Muscle of leg (tissue), 11 donors: ENCODE data around the gene EEF1AKMT3. TPM values are rescaled to one million over a fixed set of nuclear protein-coding genes. Genes with fewer than 3 reads are reported as not detected.

Experiments used
- DNase-seq: peaks from one replicate; pipeline ENCODE4 v3.0.0; 2013
- H3K27ac ChIP-seq: one replicate; pipeline ENCODE4 v1.5.1; 2013; ENCODE audit warnings: mild to moderate bottlenecking, low read length, control low read depth
- H3K27me3 ChIP-seq: one replicate; pipeline ENCODE4 v1.6.1; 2013; ENCODE audit warnings: low read length; ENCODE audit not compliant: control insufficient read depth, insufficient read depth
- H3K36me3 ChIP-seq: one replicate; pipeline ENCODE4 v1.6.1; 2013; ENCODE audit warnings: low read length; ENCODE audit not compliant: control insufficient read depth, insufficient read depth
- H3K4me1 ChIP-seq: one replicate; pipeline ENCODE4 v1.6.1; 2013; ENCODE audit warnings: low read length; ENCODE audit not compliant: control insufficient read depth, insufficient read depth
- H3K4me3 ChIP-seq: one replicate; pipeline ENCODE4 v1.5.1; 2013; ENCODE audit warnings: low read length, control low read depth
- H3K9me3 ChIP-seq: replicated peaks from 2 replicates; pipeline ENCODE4 v1.6.1; 2013; ENCODE audit warnings: low read depth, low read length; ENCODE audit not compliant: control insufficient read depth
- WGBS: methylation state at CpG from one replicate; pipeline ENCODE4 v1.1.5; 2013; ENCODE audit warnings: missing lambda C conversion rate; ENCODE audit not compliant: insufficient coverage; 5-methylcytosine and 5-hydroxymethylcytosine counted together
- polyA plus RNA-seq, 8 donors: library from polyadenylated mRNA; unstranded; fragments of 120-200 nt; gene quantifications; one replicate each; pipeline versions ENCODE4 v1.2.1 to v1.2.3, GENCODE V29; 2013; ENCODE audit warnings: inconsistent platforms in 1 of 8, low replicate concordance in 1 of 8; ENCODE audit not compliant: insufficient read length in 8 of 8, insufficient read depth in 1 of 8
- total RNA-seq: library from RNA; stranded (reverse); fragments of 120-200 nt; gene quantifications from one replicate; pipeline ENCODE4 v1.2.4, GENCODE V29; 2013

Gene EEF1AKMT3
- total and polyA plus RNA-seq, 9 donors, result 3.9 to 8.7 (median 6.9) TPM

DNA sequence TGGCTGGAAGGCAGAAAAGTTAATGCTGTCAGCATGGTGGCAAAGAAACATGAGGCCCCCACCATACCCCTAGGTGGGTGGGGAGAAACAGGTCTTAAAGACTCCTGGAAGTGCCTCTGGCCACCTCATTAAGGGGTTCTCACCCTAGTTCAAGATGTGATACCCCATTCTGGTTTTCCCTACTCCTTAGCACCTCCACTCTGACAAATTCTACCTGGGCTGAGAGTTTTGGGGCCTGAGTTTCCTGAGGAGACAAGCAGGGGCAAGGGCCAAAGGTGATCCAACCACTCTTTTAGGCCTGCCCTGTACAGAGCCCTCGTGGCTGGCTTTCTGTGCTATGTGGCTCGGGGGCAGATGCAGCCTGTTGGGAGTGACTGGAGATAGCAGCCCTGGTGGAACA, 54.0 kb downstream of the EEF1AKMT3 start:
- 96% methylated on average over 2 of the region's 2 CpGs for WGBS
- H3K36me3 ChIP-seq, result peaks cover 93% of the 10 kb centered on the region
- H3K27ac ChIP-seq, result no peak overlapping the region
- DNase-seq, result no peak
- no peaks in the 10 kb centered on the region for H3K27me3 ChIP-seq
- peaks cover 16% of the 10 kb centered on the region for H3K4me1 ChIP-seq
- H3K4me3 ChIP-seq, result no peak overlapping the region
- H3K9me3 ChIP-seq, result no peaks in the 10 kb centered on the region

- DNase-seq, result no peak
- Histone ChIP-seq H3K27me3 (no peaks in the 10 kb centered on the region), H3K4me1 (peaks cover 22% of the 10 kb centered on the region), H3K9me3 (no peaks in the 10 kb centered on the region), H3K36me3 (peaks cover 87% of the 10 kb centered on the region), H3K4me3 (no peak overlapping the region), H3K27ac (no peak overlapping the region)
- WGBS, result no CpG with 5 or more reads among the region's 1 CpG
Observed at GRCh38 chr12:57826966-57827365, 54.6 kb downstream of the EEF1AKMT3 start.

DNA sequence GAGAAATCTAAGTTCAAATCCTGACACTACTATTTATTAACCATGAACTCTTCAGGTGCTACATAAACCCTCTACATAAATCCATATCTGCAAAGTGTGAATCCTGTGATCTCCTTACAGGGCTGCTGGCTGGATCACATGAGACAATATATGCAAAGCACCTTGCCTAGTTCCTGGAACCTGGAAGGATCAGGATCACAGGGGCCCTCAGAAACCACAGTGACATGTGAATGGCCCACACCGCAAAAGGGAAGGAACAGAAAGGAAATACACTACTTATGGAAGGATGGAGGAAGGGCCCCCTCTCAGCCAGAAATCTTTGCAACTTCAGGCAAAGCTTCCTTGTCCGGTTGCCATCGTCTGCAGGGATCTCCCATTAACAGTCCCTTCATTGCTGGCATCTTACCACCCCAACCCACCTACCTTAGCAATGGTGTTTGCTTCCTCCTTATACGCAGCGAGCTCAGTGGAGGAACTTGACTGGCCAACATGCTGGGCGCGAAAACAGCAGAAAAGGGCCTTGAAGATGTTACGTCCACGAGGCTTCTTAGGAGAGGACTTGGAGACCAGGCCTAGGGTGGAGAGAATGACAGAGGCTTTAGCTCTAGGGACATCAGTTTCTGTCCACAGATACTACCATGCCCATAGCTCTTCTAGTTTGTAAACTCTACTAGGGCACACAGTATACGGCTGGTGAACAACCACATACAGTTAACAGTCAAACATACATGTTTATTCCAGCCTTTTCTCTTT, 56.8 kb downstream of the EEF1AKMT3 start:
- H3K27me3 ChIP-seq, result no peaks in the 10 kb centered on the region
- H3K9me3 ChIP-seq, result no peaks in the 10 kb centered on the region
- H3K4me3 ChIP-seq, result no peak overlapping the region
- H3K4me1 ChIP-seq, result peaks cover 42% of the 10 kb centered on the region
- H3K36me3 ChIP-seq, result peaks cover 68% of the 10 kb centered on the region
- WGBS, result 70% methylated on average over 7 of the region's 10 CpGs
- H3K27ac ChIP-seq, result no peak overlapping the region
- no peak for DNase-seq

DNA sequence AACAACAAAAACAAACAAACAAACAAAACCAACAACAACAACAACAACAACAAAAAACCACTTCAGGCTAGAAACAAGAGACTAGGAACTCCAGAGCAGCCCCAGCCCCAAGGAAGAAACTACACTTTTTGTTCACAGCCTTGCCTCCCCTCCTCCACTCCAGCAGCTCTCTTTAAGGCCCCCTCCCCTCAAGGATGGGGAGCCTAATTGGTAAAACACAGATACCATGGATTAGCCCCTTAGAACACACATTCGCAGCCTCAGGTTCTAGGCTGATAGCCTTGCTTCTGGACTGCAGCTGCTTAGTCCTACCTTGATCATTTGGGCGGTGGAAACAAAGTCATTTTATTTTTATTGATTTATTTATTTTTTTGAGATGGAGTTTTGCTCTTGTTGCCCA, 58.0 kb downstream of the EEF1AKMT3 start:
- Histone ChIP-seq H3K27ac (no peak overlapping the region), H3K4me3 (no peak overlapping the region), H3K9me3 (no peaks in the 10 kb centered on the region), H3K36me3 (peaks cover 58% of the 10 kb centered on the region), H3K4me1 (peaks cover 53% of the 10 kb centered on the region), H3K27me3 (no peaks in the 10 kb centered on the region)
- WGBS, result no CpG with 5 or more reads among the region's 2 CpGs
- DNase-seq, result no peak

Other genes with a start within 250 kb of the EEF1AKMT3 start
- gene MBD6, start 249.8 kb upstream of the EEF1AKMT3 start, total RNA-seq, result 11.0 TPM
- 10 to 100 TPM; 27.3 to 55.5 (median 33.1) TPM for gene MBD6, start 249.8 kb upstream of the EEF1AKMT3 start, polyA plus RNA-seq
- gene DCTN2, start 225.4 kb upstream of the EEF1AKMT3 start, total RNA-seq, result 108 TPM
- gene DCTN2, start 225.4 kb upstream of the EEF1AKMT3 start, polyA plus RNA-seq, result 100 to 1,000 TPM; 139 to 174 (median 155) TPM
- 0.04 TPM for gene KIF5A, start 222.6 kb upstream of the EEF1AKMT3 start, total RNA-seq
- gene KIF5A, start 222.6 kb upstream of the EEF1AKMT3 start, polyA plus RNA-seq, result under 1 TPM in 7 of 8 donors, not detected in 1; 0.07 to 0.85 (median 0.12) TPM
- 8.9 TPM for gene PIP4K2C, start 181.4 kb upstream of the EEF1AKMT3 start, total RNA-seq
- gene PIP4K2C, start 181.4 kb upstream of the EEF1AKMT3 start, polyA plus RNA-seq, result 10 to 100 TPM; 10.2 to 14.3 (median 11.7) TPM
- gene DTX3, start 167.8 kb upstream of the EEF1AKMT3 start, total RNA-seq, result 20.5 TPM
- 10 to 100 TPM; 23.0 to 36.2 (median 29.4) TPM for gene DTX3, start 167.8 kb upstream of the EEF1AKMT3 start, polyA plus RNA-seq
- 32.3 TPM for gene ARHGEF25, start 161.2 kb upstream of the EEF1AKMT3 start, total RNA-seq
- 10 to 100 TPM; 33.3 to 51.2 (median 40.3) TPM for gene ARHGEF25, start 161.2 kb upstream of the EEF1AKMT3 start, polyA plus RNA-seq
- gene B4GALNT1, start 139.4 kb upstream of the EEF1AKMT3 start, total RNA-seq, result 1.4 TPM
- gene B4GALNT1, start 139.4 kb upstream of the EEF1AKMT3 start, polyA plus RNA-seq, result 1 to 10 TPM; 1.9 to 2.9 (median 2.4) TPM
- 146 TPM for gene OS9, start 78.5 kb upstream of the EEF1AKMT3 start, total RNA-seq
- gene OS9, start 78.5 kb upstream of the EEF1AKMT3 start, polyA plus RNA-seq, result 100 to 1,000 TPM; 114 to 169 (median 131) TPM
- gene AGAP2, start 33.9 kb upstream of the EEF1AKMT3 start, total RNA-seq, result 3.2 TPM
- gene AGAP2, start 33.9 kb upstream of the EEF1AKMT3 start, polyA plus RNA-seq, result 10 to 100 TPM in 6 of 8 donors, 1 to 10 TPM in 2; 8.8 to 13.1 (median 11.0) TPM
- 26.3 TPM for gene TSPAN31, start 27.6 kb upstream of the EEF1AKMT3 start, total RNA-seq
- gene TSPAN31, start 27.6 kb upstream of the EEF1AKMT3 start, polyA plus RNA-seq, result 10 to 100 TPM; 37.1 to 52.5 (median 45.9) TPM
- gene CDK4, start 20.3 kb upstream of the EEF1AKMT3 start, total RNA-seq, result 92.1 TPM
- gene CDK4, start 20.3 kb upstream of the EEF1AKMT3 start, polyA plus RNA-seq, result 100 to 1,000 TPM; 144 to 192 (median 173) TPM
- 5.6 TPM for gene MARCHF9, start 17.5 kb upstream of the EEF1AKMT3 start, total RNA-seq
- 10 to 100 TPM in 1 of 8 donors, 1 to 10 TPM in 7; 6.8 to 12.0 (median 7.8) TPM for gene MARCHF9, start 17.5 kb upstream of the EEF1AKMT3 start, polyA plus RNA-seq
- gene CYP27B1, start 5.5 kb upstream of the EEF1AKMT3 start, total RNA-seq, result 0.62 TPM
- 1 to 10 TPM in 5 of 8 donors, under 1 TPM in 3; 0.51 to 1.3 (median 1.1) TPM for gene CYP27B1, start 5.5 kb upstream of the EEF1AKMT3 start, polyA plus RNA-seq
- 15.3 TPM for gene METTL1, start 509 bp upstream of the EEF1AKMT3 start, total RNA-seq
- gene METTL1, start 509 bp upstream of the EEF1AKMT3 start, polyA plus RNA-seq, result 10 to 100 TPM; 20.2 to 33.6 (median 24.1) TPM
- gene TSFM, start 10.2 kb downstream of the EEF1AKMT3 start, total RNA-seq, result 24.2 TPM
- 10 to 100 TPM; 26.2 to 38.6 (median 30.0) TPM for gene TSFM, start 10.2 kb downstream of the EEF1AKMT3 start, polyA plus RNA-seq
- gene AVIL, start 46.1 kb downstream of the EEF1AKMT3 start, total RNA-seq, result 9.0 TPM
- gene AVIL, start 46.1 kb downstream of the EEF1AKMT3 start, polyA plus RNA-seq, result 10 to 100 TPM in 4 of 8 donors, 1 to 10 TPM in 4; 6.5 to 25.3 (median 10.3) TPM
- 94.3 TPM for gene CTDSP2, start 74.1 kb downstream of the EEF1AKMT3 start, total RNA-seq
- 100 to 1,000 TPM; 153 to 215 (median 195) TPM for gene CTDSP2, start 74.1 kb downstream of the EEF1AKMT3 start, polyA plus RNA-seq
- gene ATP23, start 169.0 kb downstream of the EEF1AKMT3 start, total RNA-seq, result 12.6 TPM
- 10 to 100 TPM in 3 of 8 donors, 1 to 10 TPM in 5; 5.8 to 14.1 (median 8.0) TPM for gene ATP23, start 169.0 kb downstream of the EEF1AKMT3 start, polyA plus RNA-seq